ENCODE data around the gene DTL.

The DTL gene

GRCh38 chr1:212147581-212148033, 112.1 kb downstream of the DTL start:
- Histone ChIP-seq H3K4me2 (ENCODE audit: low read length) (no peak overlapping the region), H3K4me1 (ENCODE audit: low read length) (no peaks in the 10 kb centered on the region), H3K27ac (ENCODE audit: low read length) (no peak overlapping the region), H2AFZ (ENCODE audit: low read depth, low read length) (no peak overlapping the region), H3K4me3 (ENCODE audit: low read length) (no peak overlapping the region), H3K9me3 (ENCODE audit: insufficient read depth, low read length) (no peaks in the 10 kb centered on the region), H3K79me2 (ENCODE audit: low read length) (no peaks in the 10 kb centered on the region), H4K20me1 (ENCODE audit: insufficient read depth, low read length) (no peaks in the 10 kb centered on the region), H3K9ac (ENCODE audit: low read length) (no peak overlapping the region), H3K27me3 (ENCODE audit: low read depth, low read length) (no peaks in the 10 kb centered on the region), H3K36me3 (replicated peaks; ENCODE audit: low read depth, low read length) (peaks cover 4% of the 10 kb centered on the region)
- TF ChIP-seq EZH2phosphoT487 (IDR thresholded peaks at IDR 0.05; ENCODE audit: low read depth), result no peak
- TF ChIP-seq, protein P1, sequence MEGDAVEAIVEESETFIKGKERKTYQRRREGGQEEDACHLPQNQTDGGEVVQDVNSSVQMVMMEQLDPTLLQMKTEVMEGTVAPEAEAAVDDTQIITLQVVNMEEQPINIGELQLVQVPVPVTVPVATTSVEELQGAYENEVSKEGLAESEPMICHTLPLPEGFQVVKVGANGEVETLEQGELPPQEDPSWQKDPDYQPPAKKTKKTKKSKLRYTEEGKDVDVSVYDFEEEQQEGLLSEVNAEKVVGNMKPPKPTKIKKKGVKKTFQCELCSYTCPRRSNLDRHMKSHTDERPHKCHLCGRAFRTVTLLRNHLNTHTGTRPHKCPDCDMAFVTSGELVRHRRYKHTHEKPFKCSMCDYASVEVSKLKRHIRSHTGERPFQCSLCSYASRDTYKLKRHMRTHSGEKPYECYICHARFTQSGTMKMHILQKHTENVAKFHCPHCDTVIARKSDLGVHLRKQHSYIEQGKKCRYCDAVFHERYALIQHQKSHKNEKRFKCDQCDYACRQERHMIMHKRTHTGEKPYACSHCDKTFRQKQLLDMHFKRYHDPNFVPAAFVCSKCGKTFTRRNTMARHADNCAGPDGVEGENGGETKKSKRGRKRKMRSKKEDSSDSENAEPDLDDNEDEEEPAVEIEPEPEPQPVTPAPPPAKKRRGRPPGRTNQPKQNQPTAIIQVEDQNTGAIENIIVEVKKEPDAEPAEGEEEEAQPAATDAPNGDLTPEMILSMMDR (IDR thresholded peaks at IDR 0.05; ENCODE audit: low read depth, low read length), result no peak

GRCh38 chr1:212149566-212149965, 114.0 kb downstream of the DTL start:
- Histone ChIP-seq H3K27me3 (ENCODE audit: low read depth, low read length) (no peaks in the 10 kb centered on the region), H3K4me1 (ENCODE audit: low read length) (no peaks in the 10 kb centered on the region), H3K27ac (ENCODE audit: low read length) (no peak overlapping the region), H2AFZ (ENCODE audit: low read depth, low read length) (no peak overlapping the region), H3K4me2 (ENCODE audit: low read length) (no peak overlapping the region), H3K9me3 (ENCODE audit: insufficient read depth, low read length) (no peaks in the 10 kb centered on the region), H3K36me3 (replicated peaks; ENCODE audit: low read depth, low read length) (no peaks in the 10 kb centered on the region), H3K79me2 (ENCODE audit: low read length) (no peaks in the 10 kb centered on the region), H3K4me3 (ENCODE audit: low read length) (no peak overlapping the region), H4K20me1 (ENCODE audit: insufficient read depth, low read length) (no peaks in the 10 kb centered on the region), H3K9ac (ENCODE audit: low read length) (no peak overlapping the region)
- TF ChIP-seq EZH2phosphoT487 (IDR thresholded peaks at IDR 0.05; ENCODE audit: low read depth), result no peak
- TF ChIP-seq, protein P1 (IDR thresholded peaks at IDR 0.05; ENCODE audit: low read depth, low read length), result no peak

- Histone ChIP-seq H3K9me3 (ENCODE audit: insufficient read depth, low read length) (no peaks in the 10 kb centered on the region), H4K20me1 (ENCODE audit: insufficient read depth, low read length) (no peaks in the 10 kb centered on the region), H3K4me3 (ENCODE audit: low read length) (no peak overlapping the region), H3K79me2 (ENCODE audit: low read length) (no peaks in the 10 kb centered on the region), H3K27ac (ENCODE audit: low read length) (no peak overlapping the region), H2AFZ (ENCODE audit: low read depth, low read length) (no peak overlapping the region), H3K4me2 (ENCODE audit: low read length) (no peak overlapping the region), H3K27me3 (ENCODE audit: low read depth, low read length) (no peaks in the 10 kb centered on the region), H3K4me1 (ENCODE audit: low read length) (no peaks in the 10 kb centered on the region), H3K9ac (ENCODE audit: low read length) (no peak overlapping the region), H3K36me3 (replicated peaks; ENCODE audit: low read depth, low read length) (no peaks in the 10 kb centered on the region)
- TF ChIP-seq EZH2phosphoT487 (IDR thresholded peaks at IDR 0.05; ENCODE audit: low read depth), result no peak
- TF ChIP-seq, protein P1 (IDR thresholded peaks at IDR 0.05; ENCODE audit: low read depth, low read length), result no peak
Observed at GRCh38 chr1:212152308-212152693, 116.8 kb downstream of the DTL start.

DNA sequence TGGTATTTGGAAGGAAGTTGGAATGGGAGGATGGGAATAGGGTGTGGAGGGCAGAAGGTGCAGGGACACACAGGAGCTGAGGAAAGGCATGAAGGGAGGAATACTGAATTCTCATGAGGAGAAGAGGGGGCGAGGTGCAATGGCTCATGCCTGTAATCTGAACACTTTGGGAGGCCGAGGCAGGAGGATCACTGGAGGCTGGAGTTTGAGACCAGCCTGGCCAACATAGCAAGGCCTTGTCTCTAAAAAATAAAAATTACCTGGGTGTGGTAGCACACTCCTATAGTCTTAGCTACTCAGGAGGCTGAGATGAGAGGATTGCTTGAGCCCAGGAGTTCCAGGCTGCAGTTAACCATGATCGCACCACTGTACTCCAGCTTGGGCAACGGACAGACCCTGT, 117.3 kb downstream of the DTL start:
- Histone ChIP-seq H3K9ac (ENCODE audit: low read length) (no peak overlapping the region), H3K9me3 (ENCODE audit: insufficient read depth, low read length) (no peaks in the 10 kb centered on the region)

GRCh38 chr1:212153635-212154034, 118.1 kb downstream of the DTL start:
- Histone ChIP-seq H3K4me2 (ENCODE audit: low read length) (no peak overlapping the region), H3K27ac (ENCODE audit: low read length) (no peak overlapping the region), H3K27me3 (ENCODE audit: low read depth, low read length) (no peaks in the 10 kb centered on the region), H3K9me3 (ENCODE audit: insufficient read depth, low read length) (no peaks in the 10 kb centered on the region), H3K79me2 (ENCODE audit: low read length) (no peaks in the 10 kb centered on the region), H4K20me1 (ENCODE audit: insufficient read depth, low read length) (no peaks in the 10 kb centered on the region), H3K9ac (ENCODE audit: low read length) (no peak overlapping the region), H3K36me3 (replicated peaks; ENCODE audit: low read depth, low read length) (no peaks in the 10 kb centered on the region), H2AFZ (ENCODE audit: low read depth, low read length) (no peak overlapping the region), H3K4me1 (ENCODE audit: low read length) (peaks cover under 1% of the 10 kb centered on the region; the same call in 1 of the 2 replicates), H3K4me3 (ENCODE audit: low read length) (no peak overlapping the region)
- TF ChIP-seq, protein P1 (IDR thresholded peaks at IDR 0.05; ENCODE audit: low read depth, low read length), result no peak
- no peak for TF ChIP-seq EZH2phosphoT487 (IDR thresholded peaks at IDR 0.05; ENCODE audit: low read depth)

More for the DNA sequence above, 117.3 kb downstream of the DTL start:
- Histone ChIP-seq H3K79me2 (ENCODE audit: low read length) (no peaks in the 10 kb centered on the region), H3K4me2 (ENCODE audit: low read length) (no peak overlapping the region), H3K4me3 (ENCODE audit: low read length) (no peak overlapping the region), H2AFZ (ENCODE audit: low read depth, low read length) (no peak overlapping the region), H3K4me1 (ENCODE audit: low read length) (no peaks in the 10 kb centered on the region), H4K20me1 (ENCODE audit: insufficient read depth, low read length) (no peaks in the 10 kb centered on the region), H3K36me3 (replicated peaks; ENCODE audit: low read depth, low read length) (no peaks in the 10 kb centered on the region), H3K27ac (ENCODE audit: low read length) (no peak overlapping the region), H3K27me3 (ENCODE audit: low read depth, low read length) (no peaks in the 10 kb centered on the region)
- no peak for TF ChIP-seq EZH2phosphoT487 (IDR thresholded peaks at IDR 0.05; ENCODE audit: low read depth)

Measured in OCI-LY3 (cell line).